Activated T-helper 2 cell treated with anti-CD3 and anti-CD28 coated beads, Interferon-gamma antibody, Interleukin-2, Interleukin-4, amounts not matched to agents 10 μg/mL and 5 μg/mL and 100 μg/mL, durations not matched to agents 14 hours and 24 hours and 36 hours (primary cell): ENCODE data around the gene LPCAT1. TPM values are rescaled to one million over a fixed set of nuclear protein-coding genes. Genes with fewer than 3 reads are reported as not detected.
"Not testable (repeated sequence)": the region's sequence is repeated elsewhere in the genome, so short reads cannot be mapped to it uniquely, and the experiment has no call there.

ENCODE experiments used
- DNase-seq: peaks from one replicate; pipeline ENCODE4 v3.0.0; 2021; ENCODE audit warnings: low spot score
- H3K27ac Mint-ChIP-seq: one replicate; pipeline ENCODE4 v1.8.0; 2021; ENCODE audit warnings: mixed read lengths
- H3K27me3 Mint-ChIP-seq: one replicate; pipeline ENCODE4 v1.8.0; 2021; ENCODE audit warnings: low read depth, mixed read lengths
- H3K36me3 Mint-ChIP-seq: one replicate; pipeline ENCODE4 v1.8.0; 2021; ENCODE audit warnings: low read depth, mixed read lengths
- H3K4me1 Mint-ChIP-seq: one replicate; pipeline ENCODE4 v1.8.0; 2021; ENCODE audit warnings: low read depth, mixed read lengths
- H3K4me3 Mint-ChIP-seq: one replicate; pipeline ENCODE4 v1.8.0; 2021; ENCODE audit warnings: low read depth, mild to moderate bottlenecking, moderate library complexity, mixed read lengths
- H3K9me3 Mint-ChIP-seq: one replicate; pipeline ENCODE4 v1.8.0; 2021; ENCODE audit warnings: mixed read lengths
- intact Hi-C: fragments of 100-400 bp; cut with micrococcal nuclease; formaldehyde crosslinking; loops from one replicate; pipeline ENCODE4 v1.15.1; 2023
- total RNA-seq: library from RNA; stranded (reverse); gene quantifications from 2 replicates; pipeline ENCODE4 v1.2.3, GENCODE V29; 2022

Gene LPCAT1, protein sequence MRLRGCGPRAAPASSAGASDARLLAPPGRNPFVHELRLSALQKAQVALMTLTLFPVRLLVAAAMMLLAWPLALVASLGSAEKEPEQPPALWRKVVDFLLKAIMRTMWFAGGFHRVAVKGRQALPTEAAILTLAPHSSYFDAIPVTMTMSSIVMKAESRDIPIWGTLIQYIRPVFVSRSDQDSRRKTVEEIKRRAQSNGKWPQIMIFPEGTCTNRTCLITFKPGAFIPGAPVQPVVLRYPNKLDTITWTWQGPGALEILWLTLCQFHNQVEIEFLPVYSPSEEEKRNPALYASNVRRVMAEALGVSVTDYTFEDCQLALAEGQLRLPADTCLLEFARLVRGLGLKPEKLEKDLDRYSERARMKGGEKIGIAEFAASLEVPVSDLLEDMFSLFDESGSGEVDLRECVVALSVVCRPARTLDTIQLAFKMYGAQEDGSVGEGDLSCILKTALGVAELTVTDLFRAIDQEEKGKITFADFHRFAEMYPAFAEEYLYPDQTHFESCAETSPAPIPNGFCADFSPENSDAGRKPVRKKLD
- 78.4 and 79.0 TPM in 2 replicates for total RNA-seq

GRCh38 chr5:1523793-1524480 lies at the start of gene LPCAT1:
LPCAT1 (minus strand) TSS chr5:1523960; CDS start chr5:1523844, 116 bp downstream.
- intact Hi-C loops, result loop anchor here (2.0 to 10.0 kb wide), 2 partner anchors 13 to 121 kb away; no protein-coding TSS in a partner anchor
- peaks cover 21% of the 10 kb centered on the region for H3K36me3 Mint-ChIP-seq
- peaks cover 16% of the 10 kb centered on the region for H3K4me1 Mint-ChIP-seq
- no peaks in the 10 kb centered on the region for H3K9me3 Mint-ChIP-seq
- peaks cover 4% of the 10 kb centered on the region for H3K27me3 Mint-ChIP-seq
- peak; percentile 77 for DNase-seq
- peak within 1 kb of the TSS; percentile 85 for H3K4me3 Mint-ChIP-seq
- peak within 1 kb of the TSS; percentile 50 for H3K27ac Mint-ChIP-seq

DNA sequence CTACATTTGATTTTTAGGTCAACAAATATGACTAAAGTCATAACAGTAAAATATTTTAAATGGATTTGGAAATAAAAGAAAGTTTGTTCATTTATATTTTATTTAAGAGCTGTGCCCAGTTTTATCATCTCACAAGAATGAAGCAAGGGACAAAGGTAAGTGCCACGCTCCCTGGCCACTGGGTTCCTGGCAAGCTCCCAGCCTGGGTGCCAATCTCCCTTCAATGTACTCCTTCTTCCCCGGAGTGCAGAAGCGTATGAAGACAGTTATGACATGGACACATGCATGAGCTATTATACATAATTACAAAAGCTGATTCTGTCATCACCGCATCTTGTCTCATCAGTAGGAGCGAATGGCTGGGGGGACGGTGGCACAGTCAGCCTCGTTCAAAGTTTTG lies 48.1 kb upstream of the LPCAT1 start:
- H3K27ac Mint-ChIP-seq, H3K27me3 Mint-ChIP-seq, H3K9me3 Mint-ChIP-seq, H3K4me3 Mint-ChIP-seq, intact Hi-C loops, H3K4me1 Mint-ChIP-seq, DNase-seq: not testable (repeated sequence)
- H3K36me3 Mint-ChIP-seq, result peaks cover 10% of the 10 kb centered on the region

DNA sequence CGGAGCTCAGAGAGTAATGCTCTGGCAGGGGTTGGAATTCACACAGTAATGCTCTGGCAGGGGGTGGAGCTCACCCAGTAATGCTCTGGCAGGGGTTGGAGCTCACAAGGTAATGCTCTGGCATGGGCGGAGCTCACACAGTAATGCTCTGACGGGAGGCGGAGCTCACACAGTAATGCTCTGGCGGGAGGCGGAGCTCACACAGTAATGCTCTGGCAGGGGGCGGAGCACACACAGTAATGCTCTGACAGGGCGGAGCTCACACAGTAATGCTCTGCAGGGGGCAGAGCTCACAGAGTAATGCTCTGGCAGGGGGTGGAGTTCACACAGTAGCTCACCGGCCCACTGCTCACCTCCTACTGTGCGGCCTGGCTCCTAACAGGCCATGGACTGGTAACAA lies 47.2 kb upstream of the LPCAT1 start:
- no peak for DNase-seq
- Mint-ChIP-seq H3K36me3 (peaks cover 10% of the 10 kb centered on the region), H3K4me1 (peaks cover 2% of the 10 kb centered on the region), H3K9me3 (peaks cover 4% of the 10 kb centered on the region), H3K4me3 (no peak overlapping the region), H3K27ac (no peak overlapping the region), H3K27me3 (no peaks in the 10 kb centered on the region)
- intact Hi-C loops, result no loop called here

GRCh38 chr5:1568201-1568979 lies 44.6 kb upstream of the LPCAT1 start:
- H3K4me3 Mint-ChIP-seq, result no peak overlapping the region
- DNase-seq, result no peak
- no peaks in the 10 kb centered on the region for H3K4me1 Mint-ChIP-seq
- intact Hi-C loops, result no loop called here
- H3K27ac Mint-ChIP-seq, result no peak overlapping the region
- H3K9me3 Mint-ChIP-seq, result peaks cover 4% of the 10 kb centered on the region
- no peaks in the 10 kb centered on the region for H3K27me3 Mint-ChIP-seq
- peaks cover 10% of the 10 kb centered on the region for H3K36me3 Mint-ChIP-seq

DNA sequence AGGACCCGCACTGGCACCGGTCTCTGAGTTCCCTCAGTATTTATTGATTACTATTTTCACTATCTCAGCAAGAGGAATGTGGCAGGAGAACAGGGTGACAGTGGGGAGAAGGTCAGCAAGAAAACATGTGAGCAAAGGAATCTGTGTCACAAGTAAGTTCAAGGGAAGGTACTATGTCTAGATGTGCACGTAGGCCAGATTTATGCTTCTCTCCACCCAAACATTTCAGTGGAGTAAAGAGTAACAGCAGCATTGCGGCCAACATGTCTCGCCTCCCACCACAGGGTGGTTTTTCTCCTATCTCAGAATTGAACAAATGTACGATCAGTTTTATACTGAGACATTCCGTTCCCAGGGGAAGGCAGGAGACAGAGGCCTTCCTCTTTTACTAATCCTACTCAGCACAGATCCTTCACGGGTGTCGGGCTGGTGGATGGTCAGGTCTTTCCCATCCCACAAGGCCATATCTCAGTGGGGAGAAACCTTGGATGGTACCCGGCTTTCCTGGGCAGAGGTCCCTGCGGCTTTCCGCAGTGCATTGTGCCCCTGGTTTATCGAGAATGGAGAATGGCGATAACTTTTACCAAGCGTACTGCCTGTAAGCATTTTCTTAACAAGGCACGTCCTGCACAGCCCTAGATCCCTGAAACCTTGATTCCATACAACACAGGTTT lies 43.9 kb upstream of the LPCAT1 start:
- H3K4me3 Mint-ChIP-seq, H3K27ac Mint-ChIP-seq, intact Hi-C loops, DNase-seq, H3K27me3 Mint-ChIP-seq, H3K9me3 Mint-ChIP-seq, H3K4me1 Mint-ChIP-seq: not testable (repeated sequence)
- H3K36me3 Mint-ChIP-seq, result peaks cover 10% of the 10 kb centered on the region

- no peak for DNase-seq
- intact Hi-C loops, result no loop called here
- no peak overlapping the region for H3K27ac Mint-ChIP-seq
- peaks cover 10% of the 10 kb centered on the region for H3K36me3 Mint-ChIP-seq
- H3K4me1 Mint-ChIP-seq, result no peaks in the 10 kb centered on the region
- H3K9me3 Mint-ChIP-seq, result peaks cover 4% of the 10 kb centered on the region
- H3K27me3 Mint-ChIP-seq, result peaks cover 3% of the 10 kb centered on the region
- H3K4me3 Mint-ChIP-seq, result no peak overlapping the region
Observed at GRCh38 chr5:1565737-1566734, 42.3 kb upstream of the LPCAT1 start.

DNA sequence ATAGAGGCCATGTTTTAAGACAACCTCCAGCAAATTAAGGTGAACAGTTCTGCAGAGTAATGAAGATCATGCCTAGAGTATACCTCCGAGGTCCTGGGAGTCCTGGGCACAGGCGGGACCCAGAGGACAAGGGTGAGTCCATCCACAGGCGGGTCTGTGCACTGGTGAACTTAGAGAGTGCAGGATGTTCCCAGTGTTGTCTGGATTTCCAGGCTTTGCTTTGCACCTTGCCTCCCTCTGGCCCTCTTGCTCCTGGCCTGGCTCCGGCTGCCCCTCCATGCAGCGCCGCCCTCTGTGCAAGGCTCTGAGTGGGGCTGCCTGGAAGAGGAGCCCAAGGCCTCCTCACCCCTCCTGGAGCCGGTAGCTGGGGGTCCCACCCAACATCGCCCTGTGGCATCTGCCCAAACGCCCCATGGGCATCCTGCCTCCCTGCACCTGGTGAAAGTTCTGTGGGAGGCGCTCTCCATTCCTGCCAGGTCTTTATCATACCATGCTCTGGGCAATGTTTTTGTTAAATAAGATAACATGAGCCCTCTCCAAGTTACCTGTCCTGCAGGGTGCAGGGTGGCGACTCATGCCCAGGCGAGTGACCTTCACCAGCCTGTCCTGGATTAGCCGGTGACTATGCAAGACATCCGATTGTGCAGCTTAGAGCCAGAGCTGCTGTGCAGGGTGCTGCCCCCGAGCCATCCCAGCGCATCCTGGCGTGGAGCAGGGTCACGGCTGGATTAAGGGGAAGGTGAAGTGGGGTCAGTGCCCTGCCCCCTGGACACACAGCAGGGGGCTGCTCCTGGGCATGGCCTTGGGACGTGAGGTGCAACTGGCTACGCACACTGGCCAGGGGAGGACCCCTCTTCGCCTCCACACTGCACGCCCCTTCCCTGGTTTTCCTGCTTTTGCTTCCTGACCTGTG lies 41.3 kb upstream of the LPCAT1 start:
- Mint-ChIP-seq H3K4me1 (no peaks in the 10 kb centered on the region), H3K9me3 (peaks cover under 1% of the 10 kb centered on the region), H3K27ac (no peak overlapping the region), H3K27me3 (peaks cover 5% of the 10 kb centered on the region), H3K36me3 (peaks cover under 1% of the 10 kb centered on the region), H3K4me3 (no peak overlapping the region)
- DNase-seq, result no peak
- intact Hi-C loops, result no loop called here

GRCh38 chr5:1564182-1564748 lies 40.5 kb upstream of the LPCAT1 start:
- intact Hi-C loops, result no loop called here
- H3K9me3 Mint-ChIP-seq, result no peaks in the 10 kb centered on the region
- no peak for DNase-seq
- no peak overlapping the region for H3K27ac Mint-ChIP-seq
- H3K27me3 Mint-ChIP-seq, result peaks cover 5% of the 10 kb centered on the region
- H3K4me3 Mint-ChIP-seq, result no peak overlapping the region
- H3K4me1 Mint-ChIP-seq, result no peaks in the 10 kb centered on the region
- H3K36me3 Mint-ChIP-seq, result no peaks in the 10 kb centered on the region

DNA sequence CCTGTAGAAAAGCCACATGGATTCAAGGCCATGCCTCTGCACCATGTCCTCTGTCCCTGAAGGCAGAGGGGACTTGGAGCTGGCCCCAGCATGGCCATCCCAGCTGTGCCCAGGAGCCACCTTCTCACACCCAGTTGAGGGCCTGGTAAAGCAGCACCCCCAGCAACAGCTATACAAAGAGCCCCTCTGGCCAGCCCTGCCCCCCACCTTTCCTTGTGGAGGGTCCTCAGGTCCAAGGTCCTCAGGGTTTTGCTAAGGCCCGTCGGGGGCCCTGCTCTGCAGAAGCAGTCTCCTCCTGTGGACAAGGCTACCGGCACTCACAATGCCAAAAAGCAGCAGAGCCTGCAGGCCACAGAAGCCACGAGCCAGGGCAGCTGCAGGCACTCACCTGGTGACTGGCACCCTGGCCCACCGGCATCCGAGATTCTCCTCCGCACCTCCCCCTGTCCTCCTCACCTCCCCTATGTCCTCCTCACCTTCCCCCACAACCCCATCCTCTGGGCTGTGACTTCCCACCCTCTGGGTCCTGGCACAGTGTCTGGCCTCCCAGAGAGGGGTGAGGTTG lies 39.9 kb upstream of the LPCAT1 start:
- no peak overlapping the region for H3K4me3 Mint-ChIP-seq
- H3K27ac Mint-ChIP-seq, result no peak overlapping the region
- no peaks in the 10 kb centered on the region for H3K4me1 Mint-ChIP-seq
- H3K27me3 Mint-ChIP-seq, result peaks cover 5% of the 10 kb centered on the region
- no peak for DNase-seq
- H3K36me3 Mint-ChIP-seq, result no peaks in the 10 kb centered on the region
- H3K9me3 Mint-ChIP-seq, result no peaks in the 10 kb centered on the region
- intact Hi-C loops, result no loop called here

DNA sequence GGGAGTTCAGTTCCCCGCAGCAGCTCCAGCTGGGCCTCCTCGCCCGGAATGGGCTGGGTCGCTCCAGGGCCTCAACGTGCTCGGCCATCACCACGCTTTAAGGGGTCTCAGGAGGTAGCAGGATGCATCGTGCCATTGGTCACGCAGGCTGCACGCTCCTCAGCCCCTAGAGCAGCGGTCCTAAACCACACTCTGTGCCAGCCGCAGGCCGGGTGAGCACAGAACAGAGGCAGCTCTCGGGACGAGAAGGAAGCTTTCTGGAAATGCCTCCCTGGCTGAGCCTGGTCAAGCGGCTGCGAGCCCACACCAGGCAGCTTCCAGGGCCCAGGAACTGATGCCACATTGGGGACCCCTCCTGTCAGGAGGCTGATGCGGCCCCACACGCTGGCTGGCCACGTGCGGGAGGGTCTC lies 39.3 kb upstream of the LPCAT1 start:
- Mint-ChIP-seq H3K4me1 (no peaks in the 10 kb centered on the region), H3K9me3 (no peaks in the 10 kb centered on the region), H3K27ac (no peak overlapping the region), H3K27me3 (peaks cover 5% of the 10 kb centered on the region), H3K36me3 (no peaks in the 10 kb centered on the region), H3K4me3 (no peak overlapping the region)
- intact Hi-C loops, result no loop called here
- DNase-seq, result no peak
